WTC11 (cell line): ENCODE results near the gene HFE. TPM values are rescaled to one million over a fixed set of nuclear protein-coding genes. Genes with fewer than 3 reads are reported as not detected.

Experiments used
- ATAC-seq: fragments of 200-7000 bp; cut with Tn5 transposase; 2 replicates; pipeline ENCODE4 v1.10.0; 2021; ENCODE audit warnings: mild to moderate bottlenecking, moderate library complexity
- CTCF ChIA-PET: fragments of 300-600 bp; sonication (Branson Sonifier 250); formaldehyde crosslinking; loops from one replicate; lab custom pipeline; 2021; ENCODE audit warnings: antibody characterized with exemption; lab: Charles Lee
- POLR2A ChIA-PET: fragments of 350-600 bp; sonication (Branson Sonifier 250); formaldehyde crosslinking; loops from one replicate; lab custom pipeline; 2021; ENCODE audit warnings: antibody characterized with exemption; lab: Charles Lee
- DNase-seq: peaks from one replicate; pipeline ENCODE4 v3.0.0; 2021; ENCODE audit warnings: low spot score
- H3K27ac Mint-ChIP-seq: 2 replicates; pipeline ENCODE4 v1.8.0; 2021; ENCODE audit warnings: mixed read lengths
- H3K27me3 Mint-ChIP-seq: 2 replicates; pipeline ENCODE4 v1.8.0; 2021; ENCODE audit warnings: low read depth, mild to moderate bottlenecking, moderate library complexity, mixed read lengths
- H3K36me3 Mint-ChIP-seq: 2 replicates; pipeline ENCODE4 v1.8.0; 2021; ENCODE audit warnings: mixed read lengths
- H3K4me1 Mint-ChIP-seq: 2 replicates; pipeline ENCODE4 v1.8.0; 2022; ENCODE audit warnings: mixed read lengths
- H3K4me3 Mint-ChIP-seq: 2 replicates; pipeline ENCODE4 v1.8.0; 2021; ENCODE audit warnings: mild to moderate bottlenecking, moderate library complexity, mixed read lengths
- H3K9me3 Mint-ChIP-seq: 2 replicates; pipeline ENCODE4 v1.8.0; 2021; ENCODE audit warnings: mixed read lengths
- CBFB ChIP-seq: sonication (generic); formaldehyde crosslinking; IDR thresholded peaks from 2 replicates; pipeline ENCODE4 v1.8.1; 2022; ENCODE audit warnings: mild to moderate bottlenecking, low read depth, missing genetic modification reagents
- FOXP1 ChIP-seq: sonication (generic); formaldehyde crosslinking; IDR thresholded peaks from 2 replicates; pipeline ENCODE4 v1.8.0; 2022; ENCODE audit warnings: missing genetic modification reagents, mild to moderate bottlenecking, moderate library complexity, borderline replicate concordance
- GRHL2 ChIP-seq: fragments of 250-450 bp; sonication (Bioruptor Pico); IDR thresholded peaks from 2 replicates; pipeline ENCODE4 v1.8.0; 2022; ENCODE audit warnings: mild to moderate bottlenecking, moderate library complexity; ENCODE audit not compliant: insufficient replicate concordance, severe bottlenecking
- KAT7 ChIP-seq: sonication (generic); formaldehyde crosslinking; IDR thresholded peaks from 2 replicates; pipeline ENCODE4 v1.8.1; 2023; ENCODE audit warnings: missing genetic modification reagents, mild to moderate bottlenecking, borderline replicate concordance
- NFYB ChIP-seq: sonication (generic); formaldehyde crosslinking; conservative IDR thresholded peaks from 2 replicates; pipeline ENCODE4 v1.8.0; 2022; ENCODE audit warnings: low read depth, missing genetic modification reagents
- NR3C1 ChIP-seq: sonication (generic); formaldehyde crosslinking; conservative IDR thresholded peaks from 2 replicates; pipeline ENCODE4 v1.8.1; 2023; ENCODE audit warnings: low read depth, mild to moderate bottlenecking, missing genetic modification reagents
- RELA ChIP-seq: sonication (generic); formaldehyde crosslinking; IDR thresholded peaks from 2 replicates; pipeline ENCODE4 v1.8.1; 2022; ENCODE audit warnings: missing genetic modification reagents, mild to moderate bottlenecking, borderline replicate concordance
- TP53 ChIP-seq: sonication (generic); formaldehyde crosslinking; IDR thresholded peaks from 2 replicates; pipeline ENCODE4 v1.8.1; 2023; ENCODE audit warnings: mild to moderate bottlenecking, missing genetic modification reagents
- ZNF121 ChIP-seq: sonication (generic); formaldehyde crosslinking; IDR thresholded peaks from 2 replicates; pipeline ENCODE4 v1.8.0; 2023; ENCODE audit warnings: missing genetic modification reagents
- ZNF138 ChIP-seq: sonication (generic); formaldehyde crosslinking; conservative IDR thresholded peaks from 2 replicates; pipeline ENCODE4 v1.8.1; 2022; ENCODE audit warnings: mild to moderate bottlenecking, moderate library complexity, missing genetic modification reagents
- total RNA-seq: library from RNA; stranded (reverse); gene quantifications from 3 replicates; pipeline ENCODE4 v1.2.3, GENCODE V29; 2021
- TF ChIP-seq, protein P1 (sequence below): sonication (generic); formaldehyde crosslinking; IDR thresholded peaks from 2 replicates; pipeline ENCODE4 v1.8.0; 2023; ENCODE audit warnings: mild to moderate bottlenecking, missing genetic modification reagents
- TF ChIP-seq, protein P2 (sequence below): sonication (generic); formaldehyde crosslinking; IDR thresholded peaks from 2 replicates; pipeline ENCODE4 v1.8.1; 2023; ENCODE audit warnings: mild to moderate bottlenecking, missing genetic modification reagents
- TF ChIP-seq, protein P3 (sequence below): sonication (generic); formaldehyde crosslinking; IDR thresholded peaks from 2 replicates; pipeline ENCODE4 v1.8.1; 2022; ENCODE audit warnings: missing genetic modification reagents, borderline replicate concordance
- TF ChIP-seq, protein P4 (sequence below): sonication (generic); formaldehyde crosslinking; IDR thresholded peaks from 2 replicates; pipeline ENCODE4 v1.8.0; 2023; ENCODE audit warnings: missing genetic modification reagents, mild to moderate bottlenecking, borderline replicate concordance
- TF ChIP-seq, protein P5 (sequence below): fragments of 250-450 bp; sonication (Bioruptor Pico); conservative IDR thresholded peaks from 2 replicates; pipeline ENCODE4 v1.9.0; 2021; ENCODE audit warnings: mild to moderate bottlenecking
- TF ChIP-seq, protein P6 (sequence below): sonication (generic); formaldehyde crosslinking; IDR thresholded peaks from 2 replicates; pipeline ENCODE4 v1.8.1; 2022; ENCODE audit warnings: mild to moderate bottlenecking, moderate library complexity, missing genetic modification reagents

Gene HFE
- total RNA-seq, 1 experiment from 2014 or later: 1.9 TPM

DNA sequence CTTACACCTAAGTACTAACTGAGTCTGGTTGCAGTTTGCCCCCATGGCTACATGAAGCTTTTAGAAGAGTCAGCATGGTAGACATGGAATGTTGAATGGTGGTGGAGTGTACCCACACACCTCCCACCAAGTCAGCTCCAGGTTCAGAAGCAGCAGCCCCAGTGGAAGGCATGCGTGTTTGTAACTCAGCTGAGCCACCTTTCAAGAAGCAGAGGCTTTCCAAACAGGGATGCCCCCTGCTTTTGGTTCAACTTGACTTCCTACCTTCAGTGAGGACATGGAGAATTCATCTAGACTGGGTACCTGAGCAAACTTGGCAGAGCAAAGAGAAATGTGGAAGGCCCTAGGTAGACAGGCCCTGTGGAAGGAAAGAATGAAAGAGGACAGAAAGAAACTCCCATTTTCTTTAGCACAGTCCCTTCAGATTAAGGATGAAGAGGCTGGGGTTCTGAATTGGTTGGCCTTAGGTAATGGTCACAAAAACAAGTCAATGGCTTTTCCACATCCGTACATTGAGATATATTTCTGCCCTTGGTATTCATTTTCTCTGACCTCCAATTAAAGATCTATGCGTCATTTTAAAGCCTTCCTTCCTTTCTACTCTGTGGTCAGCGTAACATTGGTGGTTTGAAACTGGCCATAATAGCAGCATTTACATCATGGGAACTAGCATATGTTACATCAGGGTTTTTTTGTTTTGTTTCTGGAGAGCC, 53.2 kb downstream of the HFE start (continued):
- no peak for TF ChIP-seq NFYB (CRISPR knock-in tag)
- TF ChIP-seq, protein P1, sequence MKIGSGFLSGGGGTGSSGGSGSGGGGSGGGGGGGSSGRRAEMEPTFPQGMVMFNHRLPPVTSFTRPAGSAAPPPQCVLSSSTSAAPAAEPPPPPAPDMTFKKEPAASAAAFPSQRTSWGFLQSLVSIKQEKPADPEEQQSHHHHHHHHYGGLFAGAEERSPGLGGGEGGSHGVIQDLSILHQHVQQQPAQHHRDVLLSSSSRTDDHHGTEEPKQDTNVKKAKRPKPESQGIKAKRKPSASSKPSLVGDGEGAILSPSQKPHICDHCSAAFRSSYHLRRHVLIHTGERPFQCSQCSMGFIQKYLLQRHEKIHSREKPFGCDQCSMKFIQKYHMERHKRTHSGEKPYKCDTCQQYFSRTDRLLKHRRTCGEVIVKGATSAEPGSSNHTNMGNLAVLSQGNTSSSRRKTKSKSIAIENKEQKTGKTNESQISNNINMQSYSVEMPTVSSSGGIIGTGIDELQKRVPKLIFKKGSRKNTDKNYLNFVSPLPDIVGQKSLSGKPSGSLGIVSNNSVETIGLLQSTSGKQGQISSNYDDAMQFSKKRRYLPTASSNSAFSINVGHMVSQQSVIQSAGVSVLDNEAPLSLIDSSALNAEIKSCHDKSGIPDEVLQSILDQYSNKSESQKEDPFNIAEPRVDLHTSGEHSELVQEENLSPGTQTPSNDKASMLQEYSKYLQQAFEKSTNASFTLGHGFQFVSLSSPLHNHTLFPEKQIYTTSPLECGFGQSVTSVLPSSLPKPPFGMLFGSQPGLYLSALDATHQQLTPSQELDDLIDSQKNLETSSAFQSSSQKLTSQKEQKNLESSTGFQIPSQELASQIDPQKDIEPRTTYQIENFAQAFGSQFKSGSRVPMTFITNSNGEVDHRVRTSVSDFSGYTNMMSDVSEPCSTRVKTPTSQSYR: no peak
- TF ChIP-seq NR3C1 (CRISPR knock-in tag): no peak
- TF ChIP-seq, protein P2, sequence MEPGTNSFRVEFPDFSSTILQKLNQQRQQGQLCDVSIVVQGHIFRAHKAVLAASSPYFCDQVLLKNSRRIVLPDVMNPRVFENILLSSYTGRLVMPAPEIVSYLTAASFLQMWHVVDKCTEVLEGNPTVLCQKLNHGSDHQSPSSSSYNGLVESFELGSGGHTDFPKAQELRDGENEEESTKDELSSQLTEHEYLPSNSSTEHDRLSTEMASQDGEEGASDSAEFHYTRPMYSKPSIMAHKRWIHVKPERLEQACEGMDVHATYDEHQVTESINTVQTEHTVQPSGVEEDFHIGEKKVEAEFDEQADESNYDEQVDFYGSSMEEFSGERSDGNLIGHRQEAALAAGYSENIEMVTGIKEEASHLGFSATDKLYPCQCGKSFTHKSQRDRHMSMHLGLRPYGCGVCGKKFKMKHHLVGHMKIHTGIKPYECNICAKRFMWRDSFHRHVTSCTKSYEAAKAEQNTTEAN: no peak
- TF ChIP-seq, protein P3, sequence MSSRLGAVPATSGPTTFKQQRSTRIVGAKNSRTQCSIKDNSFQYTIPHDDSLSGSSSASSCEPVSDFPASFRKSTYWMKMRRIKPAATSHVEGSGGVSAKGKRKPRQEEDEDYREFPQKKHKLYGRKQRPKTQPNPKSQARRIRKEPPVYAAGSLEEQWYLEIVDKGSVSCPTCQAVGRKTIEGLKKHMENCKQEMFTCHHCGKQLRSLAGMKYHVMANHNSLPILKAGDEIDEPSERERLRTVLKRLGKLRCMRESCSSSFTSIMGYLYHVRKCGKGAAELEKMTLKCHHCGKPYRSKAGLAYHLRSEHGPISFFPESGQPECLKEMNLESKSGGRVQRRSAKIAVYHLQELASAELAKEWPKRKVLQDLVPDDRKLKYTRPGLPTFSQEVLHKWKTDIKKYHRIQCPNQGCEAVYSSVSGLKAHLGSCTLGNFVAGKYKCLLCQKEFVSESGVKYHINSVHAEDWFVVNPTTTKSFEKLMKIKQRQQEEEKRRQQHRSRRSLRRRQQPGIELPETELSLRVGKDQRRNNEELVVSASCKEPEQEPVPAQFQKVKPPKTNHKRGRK: no peak
- no peak for TF ChIP-seq GRHL2 (CRISPR knock-in tag)
- TF ChIP-seq KAT7 (CRISPR knock-in tag): no peak

DNA sequence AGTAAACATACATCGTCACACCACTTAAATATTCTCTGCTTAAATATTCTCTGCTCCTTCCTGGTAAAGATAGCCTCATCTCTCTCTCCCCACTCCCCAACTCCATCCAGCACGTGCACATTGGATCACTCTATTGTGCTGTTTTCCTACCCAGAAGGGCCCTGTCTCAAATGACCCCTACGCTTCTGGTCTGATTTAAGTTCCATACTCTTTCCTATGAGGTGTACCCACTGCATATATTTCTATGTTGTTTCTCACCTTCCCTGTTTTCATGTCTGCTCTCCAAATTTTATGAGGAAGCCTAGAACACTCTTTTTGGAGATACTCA, 53.7 kb downstream of the HFE start:
- DNase-seq (no peak), ATAC-seq (no peak)
- ChIA-PET CTCF (no interaction called here), POLR2A (interaction anchor here (0.6 to 2.4 kb wide), 2 partner anchors 16 kb away, joined by 3 to 16 read pairs; a partner anchor contains a TSS)
- H3K9me3 Mint-ChIP-seq: no peaks in the 10 kb centered on the region
- H3K36me3 Mint-ChIP-seq: peaks cover 8% of the 10 kb centered on the region
- H3K4me1 Mint-ChIP-seq: peaks cover 19% of the 10 kb centered on the region
- H3K4me3 Mint-ChIP-seq: no peak overlapping the region
- no peaks in the 10 kb centered on the region for H3K27me3 Mint-ChIP-seq
- H3K27ac Mint-ChIP-seq: no peak overlapping the region
- TF ChIP-seq FOXP1 (CRISPR knock-in tag) (no peak), ZNF138 (CRISPR knock-in tag) (no peak), GRHL2 (CRISPR knock-in tag) (no peak), CBFB (no peak)
- TF ChIP-seq, protein P4, sequence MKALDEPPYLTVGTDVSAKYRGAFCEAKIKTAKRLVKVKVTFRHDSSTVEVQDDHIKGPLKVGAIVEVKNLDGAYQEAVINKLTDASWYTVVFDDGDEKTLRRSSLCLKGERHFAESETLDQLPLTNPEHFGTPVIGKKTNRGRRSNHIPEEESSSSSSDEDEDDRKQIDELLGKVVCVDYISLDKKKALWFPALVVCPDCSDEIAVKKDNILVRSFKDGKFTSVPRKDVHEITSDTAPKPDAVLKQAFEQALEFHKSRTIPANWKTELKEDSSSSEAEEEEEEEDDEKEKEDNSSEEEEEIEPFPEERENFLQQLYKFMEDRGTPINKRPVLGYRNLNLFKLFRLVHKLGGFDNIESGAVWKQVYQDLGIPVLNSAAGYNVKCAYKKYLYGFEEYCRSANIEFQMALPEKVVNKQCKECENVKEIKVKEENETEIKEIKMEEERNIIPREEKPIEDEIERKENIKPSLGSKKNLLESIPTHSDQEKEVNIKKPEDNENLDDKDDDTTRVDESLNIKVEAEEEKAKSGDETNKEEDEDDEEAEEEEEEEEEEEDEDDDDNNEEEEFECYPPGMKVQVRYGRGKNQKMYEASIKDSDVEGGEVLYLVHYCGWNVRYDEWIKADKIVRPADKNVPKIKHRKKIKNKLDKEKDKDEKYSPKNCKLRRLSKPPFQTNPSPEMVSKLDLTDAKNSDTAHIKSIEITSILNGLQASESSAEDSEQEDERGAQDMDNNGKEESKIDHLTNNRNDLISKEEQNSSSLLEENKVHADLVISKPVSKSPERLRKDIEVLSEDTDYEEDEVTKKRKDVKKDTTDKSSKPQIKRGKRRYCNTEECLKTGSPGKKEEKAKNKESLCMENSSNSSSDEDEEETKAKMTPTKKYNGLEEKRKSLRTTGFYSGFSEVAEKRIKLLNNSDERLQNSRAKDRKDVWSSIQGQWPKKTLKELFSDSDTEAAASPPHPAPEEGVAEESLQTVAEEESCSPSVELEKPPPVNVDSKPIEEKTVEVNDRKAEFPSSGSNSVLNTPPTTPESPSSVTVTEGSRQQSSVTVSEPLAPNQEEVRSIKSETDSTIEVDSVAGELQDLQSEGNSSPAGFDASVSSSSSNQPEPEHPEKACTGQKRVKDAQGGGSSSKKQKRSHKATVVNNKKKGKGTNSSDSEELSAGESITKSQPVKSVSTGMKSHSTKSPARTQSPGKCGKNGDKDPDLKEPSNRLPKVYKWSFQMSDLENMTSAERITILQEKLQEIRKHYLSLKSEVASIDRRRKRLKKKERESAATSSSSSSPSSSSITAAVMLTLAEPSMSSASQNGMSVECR: no peak
- TF ChIP-seq, all 79 proteins: peak for 0

DNA sequence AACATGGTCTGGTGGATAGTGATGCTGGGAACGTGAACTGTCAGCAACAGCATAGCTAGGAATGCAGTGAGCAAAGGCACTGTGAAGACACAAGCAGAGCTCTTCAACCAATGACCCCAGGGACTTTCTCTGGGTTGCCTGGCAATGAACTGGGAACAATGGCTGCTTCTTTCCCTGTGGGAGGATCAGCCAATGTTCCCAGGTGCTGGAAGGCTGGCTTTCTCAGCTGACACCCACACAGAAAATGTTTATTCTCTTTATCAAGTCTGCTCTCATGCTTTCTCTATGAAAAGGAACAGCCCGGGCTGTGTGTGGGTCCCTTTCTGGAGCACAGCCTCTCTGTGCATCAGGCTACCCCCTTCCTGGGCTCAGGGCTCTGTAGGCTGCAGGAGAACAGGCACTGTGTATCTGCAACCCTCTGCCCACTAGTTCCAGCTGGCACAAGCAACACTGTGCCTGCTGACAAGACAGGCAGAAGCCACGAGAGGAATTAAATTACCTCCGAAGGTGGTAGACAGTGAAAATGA, 54.2 kb downstream of the HFE start:
- Mint-ChIP-seq H3K9me3 (no peaks in the 10 kb centered on the region), H3K4me3 (no peak overlapping the region), H3K27ac (no peak overlapping the region), H3K36me3 (peaks cover 8% of the 10 kb centered on the region), H3K27me3 (no peaks in the 10 kb centered on the region), H3K4me1 (peaks cover 19% of the 10 kb centered on the region)
- DNase-seq (no peak), ATAC-seq (peak; percentile 62)
- ChIA-PET CTCF (no interaction called here), POLR2A (interaction anchor here (0.6 to 2.4 kb wide), 4 partner anchors 15 to 38 kb away, joined by 3 to 16 read pairs (median 8); a partner anchor contains a TSS)
- TF ChIP-seq TP53 (CRISPR knock-in tag): no peak
- TF ChIP-seq CBFB: no peak
- no peak for TF ChIP-seq ZNF121
- TF ChIP-seq RELA (CRISPR knock-in tag): no peak
- TF ChIP-seq, protein P5, sequence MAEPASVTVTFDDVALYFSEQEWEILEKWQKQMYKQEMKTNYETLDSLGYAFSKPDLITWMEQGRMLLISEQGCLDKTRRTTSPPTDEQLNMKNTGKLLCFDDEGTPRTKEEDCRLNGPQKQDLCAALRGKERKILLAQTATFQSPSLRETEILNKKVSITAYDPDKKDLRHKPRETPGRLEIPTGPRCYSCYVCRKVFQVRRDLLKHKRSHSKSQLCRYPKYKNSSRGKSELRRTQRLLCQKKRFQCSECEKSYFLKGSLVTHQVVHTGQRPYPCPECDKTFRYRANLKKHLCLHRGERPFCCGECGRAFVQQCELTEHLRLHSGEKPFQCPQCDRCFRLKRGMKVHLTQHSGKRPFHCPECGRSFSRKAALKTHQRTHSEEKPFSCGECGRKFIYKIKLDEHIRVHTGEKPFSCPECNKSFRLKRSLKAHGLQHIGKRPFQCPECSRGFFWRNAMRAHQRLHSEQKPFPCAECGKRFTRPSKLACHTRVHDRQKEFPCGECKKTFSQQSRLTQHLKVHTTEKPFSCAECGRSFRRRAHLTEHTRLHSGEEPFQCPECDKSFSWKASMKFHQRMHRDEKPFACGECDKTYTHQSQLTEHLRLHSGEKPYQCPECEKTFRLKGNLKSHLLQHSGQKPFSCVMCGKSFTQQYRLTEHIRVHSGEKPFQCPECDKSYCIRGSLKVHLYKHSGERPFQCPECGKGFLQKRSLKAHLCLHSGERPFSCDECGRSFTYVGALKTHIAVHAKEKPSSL (CRISPR knock-in tag): no peak
- TF ChIP-seq, protein P6, sequence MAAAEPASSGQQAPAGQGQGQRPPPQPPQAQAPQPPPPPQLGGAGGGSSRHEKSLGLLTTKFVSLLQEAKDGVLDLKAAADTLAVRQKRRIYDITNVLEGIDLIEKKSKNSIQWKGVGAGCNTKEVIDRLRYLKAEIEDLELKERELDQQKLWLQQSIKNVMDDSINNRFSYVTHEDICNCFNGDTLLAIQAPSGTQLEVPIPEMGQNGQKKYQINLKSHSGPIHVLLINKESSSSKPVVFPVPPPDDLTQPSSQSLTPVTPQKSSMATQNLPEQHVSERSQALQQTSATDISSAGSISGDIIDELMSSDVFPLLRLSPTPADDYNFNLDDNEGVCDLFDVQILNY (CRISPR knock-in tag): no peak
